Transverse colon (tissue), 4 donors: Measurements from ENCODE around the gene ARMS2. TPM values are rescaled to one million over a fixed set of nuclear protein-coding genes. Genes with fewer than 3 reads are reported as not detected.

Source experiments
- DNase-seq: peaks from one replicate; pipeline ENCODE4 v3.0.0-alpha.2; 2019
- H3K27ac ChIP-seq, 4 donors: fragments of 200-600 bp; sonication (generic); 2 replicates each; pipeline ENCODE4 v1.5.1; 2016 to 2018; ENCODE audit warnings: inconsistent platforms in 4 of 4
- H3K27me3 ChIP-seq: fragments of 200-600 bp; sonication (generic); 2 replicates; pipeline ENCODE4 v1.5.1; 2017; ENCODE audit warnings: inconsistent platforms
- H3K36me3 ChIP-seq, 4 donors: fragments of 200-600 bp; sonication (generic); 2 replicates each; pipeline ENCODE4 v1.5.1; 2017 to 2019; ENCODE audit warnings: inconsistent platforms in 4 of 4
- H3K4me1 ChIP-seq, 4 donors: fragments of 200-600 bp; sonication (generic); 2 replicates each; pipeline ENCODE4 v1.5.1; 2017 to 2020; ENCODE audit warnings: inconsistent platforms in 4 of 4
- H3K4me3 ChIP-seq, 4 donors: fragments of 200-600 bp; sonication (generic); 1 replicate in 1 of 4; 2 replicates in 3 of 4; pipeline versions ENCODE4 v1.5.1 to v1.6.1; 2017 to 2019; ENCODE audit warnings: inconsistent platforms in 4 of 4
- H3K9me3 ChIP-seq, 2 donors: fragments of 200-600 bp; sonication (generic); 2 replicates each; pipeline ENCODE4 v1.5.1; 2017 to 2019; ENCODE audit warnings: inconsistent platforms in 2 of 2
- CTCF ChIP-seq, 5 experiments: fragments of 200-600 bp in 3 of 5; fragments of 450-650 bp in 2 of 5; sonication (generic) in 3 of 5; IDR thresholded peaks; 1 replicate in 2 of 5; 2 replicates in 3 of 5; pipeline ENCODE4 v1.5.1; 2016 to 2017; ENCODE audit warnings: antibody characterized with exemption in 5 of 5, inconsistent platforms in 3 of 5, mild to moderate bottlenecking in 2 of 5, moderate library complexity in 1 of 5
- EP300 ChIP-seq: sonication (generic); formaldehyde crosslinking; IDR thresholded peaks from one replicate; pipeline ENCODE4 v1.6.1; 2017; ENCODE audit warnings: antibody characterized with exemption, low read depth
- POLR2A ChIP-seq: fragments of 450-650 bp; IDR thresholded peaks from one replicate; pipeline ENCODE4 v1.6.1; 2016; ENCODE audit warnings: antibody characterized with exemption, mild to moderate bottlenecking, moderate library complexity
- POLR2AphosphoS5 ChIP-seq, 3 donors: sonication (generic); formaldehyde crosslinking; IDR thresholded peaks; one replicate each; pipeline ENCODE4 v1.6.1; 2016; ENCODE audit warnings: antibody characterized with exemption in 3 of 3
- WGBS, 2 donors: methylation state at CpG; one replicate each; pipeline ENCODE4 v1.1.5; 2018; ENCODE audit warnings: low coverage in 1 of 2; 5-methylcytosine and 5-hydroxymethylcytosine counted together
- in situ Hi-C, 4 donors: fragments of 200-750 bp; cut with MboI; loops; one replicate each; pipeline versions ENCODE4 v1.15.0 to v1.15.1; 2017; ENCODE audit warnings: low sequenced_read_pairs in 3 of 4, low pct_ligation_motif_present in 1 of 4, low pct_unique_long_range_greater_than_20kb in 1 of 4
- intact Hi-C: fragments of 100-400 bp; cut with DNase I; formaldehyde crosslinking; loops from one replicate; pipeline ENCODE4 v1.15.1; 2023; ENCODE audit warnings: low total_unique reads
- total RNA-seq, 4 donors: library from RNA; depleted of rRNA; stranded (reverse); fragments of >200 nt; gene quantifications; one replicate each; pipeline ENCODE4 v1.1.0, GENCODE V29; 2016

ARMS2 gene
- total RNA-seq, 4 donors from 2014 or later, result not detected

- H3K4me1 ChIP-seq, result peaks cover 19 to 30% (median 23%) of the 10 kb centered on the region in 4 donors
- in situ Hi-C loops, result no loop called here
- H3K4me3 ChIP-seq, result no peak overlapping the region
- intact Hi-C loops, result no loop called here
- no peaks in the 10 kb centered on the region for H3K36me3 ChIP-seq
- no peaks in the 10 kb centered on the region for H3K27me3 ChIP-seq
- no peak for DNase-seq
- TF ChIP-seq EP300 (no peak), POLR2AphosphoS5 (IDR thresholded peaks at IDR 0.05) (no peak), CTCF (IDR thresholded peaks at IDR 0.05) (no peak), POLR2A (no peak)
- WGBS, 2 donors, result 80 to 86% methylated on average over 1 to 11 of the region's 11 CpGs
- H3K27ac ChIP-seq, result peak overlapping the region in 3 of 4 donors; percentile 58 to 64 (median 64)
- no peaks in the 10 kb centered on the region for H3K9me3 ChIP-seq
Measured at GRCh38 chr10:122484276-122485060, 30.0 kb downstream of the ARMS2 start.

DNA sequence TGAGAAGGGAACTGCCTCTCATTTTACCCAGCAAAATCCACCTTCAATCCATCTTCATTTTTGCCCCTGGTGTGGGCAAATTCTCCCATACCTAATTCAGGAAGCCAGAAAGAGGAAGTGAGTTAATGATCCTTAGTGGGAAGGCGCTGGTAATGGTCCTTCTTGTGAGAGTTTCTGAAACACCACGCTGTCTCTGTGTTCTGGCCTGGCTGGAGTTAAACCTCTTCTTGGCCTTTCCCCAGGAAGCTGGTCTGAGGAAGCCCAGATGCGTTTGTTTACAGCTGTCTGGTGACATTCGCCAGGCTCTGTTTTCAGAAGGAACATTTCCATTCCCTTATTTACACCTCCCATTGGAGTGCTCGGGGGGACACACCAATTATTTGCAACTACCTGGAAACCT lies 31.2 kb downstream of the ARMS2 start:
- Histone ChIP-seq H3K27me3 (no peaks in the 10 kb centered on the region), H3K4me1 (peaks cover 19 to 31% (median 23%) of the 10 kb centered on the region in 4 donors), H3K36me3 (no peaks in the 10 kb centered on the region), H3K4me3 (no peak overlapping the region), H3K9me3 (no peaks in the 10 kb centered on the region), H3K27ac (peak overlapping the region; percentile 54 to 64 (median 61))
- DNase-seq, result no peak
- in situ Hi-C loops (no loop called here), intact Hi-C loops (no loop called here)
- WGBS, 2 donors, result 17 to 30% methylated on average over 1 to 5 of the region's 5 CpGs
- peak; percentile 46 for TF ChIP-seq EP300
- no peak for TF ChIP-seq POLR2A
- TF ChIP-seq CTCF (IDR thresholded peaks at IDR 0.05), result no peak
- TF ChIP-seq POLR2AphosphoS5 (IDR thresholded peaks at IDR 0.05), result peak; percentile 47 to 88 (median 85)

GRCh38 chr10:122486406-122487080 lies 32.1 kb downstream of the ARMS2 start:
- H3K27me3 ChIP-seq, result no peaks in the 10 kb centered on the region
- no peaks in the 10 kb centered on the region for H3K9me3 ChIP-seq
- no peak for DNase-seq
- intact Hi-C loops, result no loop called here
- TF ChIP-seq CTCF (IDR thresholded peaks at IDR 0.05), result no peak
- no peak for TF ChIP-seq EP300
- TF ChIP-seq POLR2AphosphoS5 (IDR thresholded peaks at IDR 0.05), result no peak
- TF ChIP-seq POLR2A, result no peak
- in situ Hi-C loops, result no loop called here
- peak overlapping the region; percentile 30 to 64 (median 61) for H3K27ac ChIP-seq
- no peaks in the 10 kb centered on the region for H3K36me3 ChIP-seq
- WGBS, 2 donors, result 64% methylated on average over 9 of the region's 9 CpGs; no CpG with 5 or more reads in 1 of the 2 donors
- H3K4me3 ChIP-seq, result no peak overlapping the region
- peaks cover 19 to 37% (median 24%) of the 10 kb centered on the region in 4 donors for H3K4me1 ChIP-seq

GRCh38 chr10:122487174-122487765 lies 32.8 kb downstream of the ARMS2 start:
- DNase-seq, result peak; percentile 51
- Histone ChIP-seq H3K9me3 (no peaks in the 10 kb centered on the region), H3K27me3 (no peaks in the 10 kb centered on the region), H3K36me3 (no peaks in the 10 kb centered on the region), H3K27ac (peak overlapping the region in 3 of 4 donors; percentile 30 to 64 (median 49)), H3K4me3 (no peak overlapping the region), H3K4me1 (peaks cover 19 to 42% (median 28%) of the 10 kb centered on the region in 4 donors)
- 62% methylated on average over 16 of the region's 16 CpGs; no CpG with 5 or more reads in 1 of the 2 donors for WGBS, 2 donors
- in situ Hi-C loops (no loop called here), intact Hi-C loops (no loop called here)
- peak; percentile 75 to 86 (median 79) for TF ChIP-seq POLR2AphosphoS5 (IDR thresholded peaks at IDR 0.05)
- TF ChIP-seq CTCF (IDR thresholded peaks at IDR 0.05), result no peak
- TF ChIP-seq EP300, result peak; percentile 97
- TF ChIP-seq POLR2A, result no peak
